HG03060 (cell line): ENCODE measurements around the gene NKAIN2.
"Not testable (repeated sequence)": the region's sequence is repeated elsewhere in the genome, so short reads cannot be mapped to it uniquely, and the experiment has no call there.

Experiments
- ATAC-seq: cut with Tn5 transposase; IDR thresholded peaks from one replicate; pipeline ENCODE4 v1.9.1; 2021; ENCODE audit warnings: low read depth, moderate number of reproducible peaks; ENCODE audit not compliant: unreplicated experiment

Gene NKAIN2

DNA sequence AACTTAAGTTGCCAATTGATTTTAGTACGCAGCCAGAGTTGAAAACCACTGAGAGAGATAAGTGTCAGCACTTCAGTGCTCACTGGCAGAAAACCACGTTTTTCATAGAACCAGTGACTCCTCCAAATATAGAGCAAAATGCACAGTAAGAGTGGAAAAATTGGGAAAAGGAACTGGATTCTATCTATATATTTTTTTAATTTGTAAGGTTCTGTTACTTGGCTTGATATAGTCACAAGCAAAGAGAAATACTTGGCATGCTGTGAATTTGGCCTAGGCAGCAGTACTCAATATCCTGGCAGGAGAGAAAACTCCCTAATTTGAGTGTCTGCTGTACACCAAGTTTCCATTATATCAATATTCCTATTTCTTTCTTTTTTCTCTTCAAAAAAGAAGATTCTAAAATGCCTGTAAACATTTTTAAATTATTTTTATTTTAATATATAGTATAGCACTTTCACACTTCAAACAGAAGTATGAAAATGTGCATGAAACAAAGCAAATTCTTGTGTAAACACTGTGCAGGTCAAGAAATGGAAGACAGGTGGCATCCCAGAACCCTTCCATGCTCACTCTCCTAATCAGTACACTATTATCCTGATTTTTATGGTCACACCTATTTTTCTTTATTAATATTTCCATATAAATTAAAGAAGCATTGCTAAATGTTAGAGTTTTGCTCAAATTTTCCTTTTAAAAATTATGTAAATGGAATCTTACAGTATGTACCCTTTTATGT, 596.8 kb downstream of the NKAIN2 start:
- no peak for ATAC-seq

GRCh38 chr6:124410425-124410824, 606.8 kb downstream of the NKAIN2 start:
- ATAC-seq: not testable (repeated sequence)

GRCh38 chr6:124412657-124413056, 609.0 kb downstream of the NKAIN2 start:
- ATAC-seq: not testable (repeated sequence)

GRCh38 chr6:124420116-124420840, 616.6 kb downstream of the NKAIN2 start:
- ATAC-seq: no peak

GRCh38 chr6:124423621-124424020, 620.0 kb downstream of the NKAIN2 start:
- no peak for ATAC-seq

DNA sequence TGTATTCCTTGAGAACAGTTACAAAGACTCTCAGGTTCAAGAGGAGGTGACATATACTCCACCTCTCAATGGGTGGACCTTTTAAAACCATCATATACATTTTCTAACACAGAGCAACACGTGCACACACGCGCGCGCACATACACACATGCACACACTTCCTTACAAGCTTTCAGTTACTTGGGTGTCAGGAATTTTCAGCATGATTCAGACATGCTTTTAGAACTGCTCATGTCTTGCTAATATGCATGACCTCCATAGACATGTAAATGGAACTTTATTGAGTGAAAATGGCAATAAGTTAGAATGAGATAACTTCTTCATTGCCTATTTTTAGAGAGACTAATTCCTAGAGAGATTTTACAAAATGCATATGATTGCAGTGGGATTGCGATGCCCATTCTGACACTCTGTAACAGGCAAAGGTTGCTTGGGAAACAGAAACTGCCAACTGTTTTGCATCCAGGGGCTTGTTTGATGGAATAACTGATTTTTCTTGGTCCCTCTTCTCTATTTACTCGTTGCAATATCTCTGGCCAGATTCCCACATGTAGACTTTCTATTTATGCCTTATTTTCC, 627.2 kb downstream of the NKAIN2 start:
- no peak for ATAC-seq

DNA sequence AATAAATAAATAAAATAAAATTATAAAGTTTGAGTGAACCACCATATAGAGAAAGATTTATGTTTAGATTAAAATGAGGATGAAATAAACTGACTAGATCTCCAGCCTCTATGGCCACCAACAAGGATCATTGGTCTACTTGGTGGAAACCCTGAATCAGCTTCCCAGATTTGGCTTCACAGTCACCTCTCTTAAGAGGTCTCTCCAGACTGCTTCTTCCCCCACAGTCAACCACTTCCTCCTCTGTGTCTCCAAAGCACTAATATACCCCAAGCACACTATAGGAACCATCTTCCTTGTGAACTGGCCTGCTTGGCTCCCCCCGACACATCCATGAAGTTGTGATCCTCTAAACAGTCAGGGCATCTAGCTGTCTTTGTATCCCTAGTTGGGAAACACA, 629.0 kb downstream of the NKAIN2 start:
- ATAC-seq: no peak

DNA sequence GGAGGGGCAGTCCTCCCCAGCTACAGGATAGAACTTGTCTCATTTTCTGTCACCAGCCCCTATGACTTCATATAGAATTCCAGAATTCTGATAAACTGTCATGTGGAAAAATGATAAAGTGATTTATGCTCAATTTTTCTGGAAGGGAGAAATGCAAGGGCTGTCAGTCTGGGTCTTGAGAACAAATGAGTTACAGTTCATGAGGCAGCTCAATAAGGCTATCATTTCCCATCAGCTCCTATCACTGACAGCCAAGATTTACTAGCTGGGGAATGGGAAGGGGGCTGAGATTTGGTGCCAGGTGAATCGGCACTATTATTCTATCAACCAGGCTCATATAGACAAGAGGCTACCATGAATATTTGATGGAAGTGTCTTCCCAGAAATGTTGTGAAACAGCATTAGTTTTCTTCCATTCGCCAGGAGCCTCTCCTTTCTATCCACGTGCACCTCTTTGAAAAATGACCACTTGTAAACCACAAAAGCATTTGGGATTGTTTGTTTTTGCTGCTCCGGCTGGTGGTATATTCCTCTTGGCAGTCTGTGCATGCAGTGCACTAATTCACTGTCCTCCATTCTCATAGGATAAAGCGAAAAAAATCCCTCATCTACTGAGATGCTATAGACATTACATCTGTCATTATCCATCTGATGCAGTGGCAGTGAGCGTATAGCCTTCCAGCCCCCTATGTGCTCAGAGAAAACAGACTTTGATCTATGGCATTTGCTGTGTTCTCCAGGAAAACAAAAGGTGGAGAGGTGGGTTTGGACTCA, 629.9 kb downstream of the NKAIN2 start:
- no peak for ATAC-seq

GRCh38 chr6:124434421-124434820, 630.8 kb downstream of the NKAIN2 start:
- no peak for ATAC-seq

- no peak for ATAC-seq
Observed at GRCh38 chr6:124436803-124437202, 633.1 kb downstream of the NKAIN2 start.

GRCh38 chr6:124438546-124439065, 634.9 kb downstream of the NKAIN2 start:
- no peak for ATAC-seq

DNA sequence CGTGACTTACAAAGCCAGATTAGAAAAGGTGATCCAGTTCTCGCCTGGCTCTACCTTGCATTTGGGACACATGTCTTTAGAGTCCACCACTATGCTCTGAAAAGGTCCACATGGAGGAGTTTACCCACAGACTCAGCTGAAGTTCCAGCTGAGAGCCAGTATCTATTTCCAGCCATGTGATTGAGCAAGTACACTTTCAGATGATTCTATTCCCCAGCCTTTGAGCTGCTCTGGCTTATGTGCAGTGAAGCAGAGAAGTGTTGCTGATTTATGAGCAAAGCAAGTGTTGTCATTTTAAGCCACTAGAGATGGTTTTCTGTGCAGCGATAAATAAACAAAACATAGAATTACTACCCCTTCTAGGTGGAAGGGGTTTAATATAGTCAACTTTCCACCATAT, 637.8 kb downstream of the NKAIN2 start:
- no peak for ATAC-seq

- no peak for ATAC-seq
Observed at GRCh38 chr6:124443541-124443940, 639.9 kb downstream of the NKAIN2 start.

GRCh38 chr6:124445581-124445980, 641.9 kb downstream of the NKAIN2 start:
- no peak for ATAC-seq

DNA sequence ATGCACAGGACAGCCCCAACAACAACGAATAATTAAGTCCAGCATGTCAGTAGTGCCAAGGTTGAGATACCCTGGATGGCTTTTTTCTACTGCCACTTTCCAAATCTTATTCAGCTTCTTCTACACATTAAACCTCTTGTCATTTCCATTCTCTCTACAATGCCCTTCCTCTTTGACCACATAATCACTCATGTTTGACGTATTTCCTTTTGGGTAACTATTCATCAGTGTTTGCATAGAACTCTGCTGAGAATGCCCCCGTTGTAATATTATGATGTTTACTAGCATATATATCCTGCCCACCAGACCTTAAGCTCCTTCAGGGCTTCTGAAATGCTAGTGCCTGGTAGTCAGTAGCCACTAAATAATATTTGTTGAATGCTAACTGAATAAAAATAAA, 643.3 kb downstream of the NKAIN2 start:
- no peak for ATAC-seq

DNA sequence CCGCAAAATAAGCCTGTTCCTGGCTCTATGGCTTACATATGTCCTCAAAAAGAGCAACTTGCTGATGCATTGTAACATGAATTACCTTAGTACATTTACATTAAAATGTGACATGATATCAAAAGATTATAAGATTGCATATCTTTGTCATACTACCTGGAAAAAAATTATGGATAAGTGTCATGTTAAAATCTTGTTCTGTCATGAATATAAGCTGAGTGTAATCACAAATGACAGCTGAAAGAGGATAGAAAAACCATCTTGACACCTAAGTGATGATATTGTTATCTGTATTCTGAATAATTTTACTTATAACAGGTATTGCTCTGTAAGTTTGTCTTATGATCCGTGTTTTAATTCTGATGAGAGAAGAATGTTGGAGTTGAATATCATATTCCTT, 655.6 kb downstream of the NKAIN2 start:
- ATAC-seq: no peak

DNA sequence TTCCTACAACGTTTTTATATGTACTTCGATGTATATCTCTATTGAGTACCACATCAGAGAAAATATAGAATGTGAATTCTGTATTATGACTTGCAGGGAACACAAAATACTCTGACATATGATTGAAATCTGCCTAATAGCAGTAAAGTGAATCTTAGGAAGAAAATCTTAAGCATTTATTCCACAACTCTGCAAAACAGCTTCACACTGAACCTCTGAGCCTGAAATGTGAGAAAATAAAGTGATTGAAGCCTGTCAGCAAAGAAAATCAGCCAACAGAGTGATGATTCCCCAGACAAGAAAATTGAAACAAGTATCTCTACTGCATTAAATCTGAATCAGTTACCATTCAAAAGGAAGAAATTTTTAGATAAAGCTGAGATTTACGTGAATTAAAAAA, 659.1 kb downstream of the NKAIN2 start:
- ATAC-seq: no peak

- no peak for ATAC-seq
Observed at GRCh38 chr6:124463271-124463670, 659.6 kb downstream of the NKAIN2 start.

GRCh38 chr6:124464600-124464999, 660.9 kb downstream of the NKAIN2 start:
- ATAC-seq: not testable (repeated sequence)

- ATAC-seq: no peak
Observed at GRCh38 chr6:124466949-124467348, 663.3 kb downstream of the NKAIN2 start.

GRCh38 chr6:124467366-124467765, 663.7 kb downstream of the NKAIN2 start:
- ATAC-seq: no peak
